Peyer's patch (tissue), 4 donors: ENCODE data around the gene EVA1A.

Experiments
- POLR2A ChIP-seq, 2 donors: fragments of 450-650 bp; IDR thresholded peaks; one replicate each; pipeline ENCODE4 v1.5.1; 2017; ENCODE audit warnings: antibody characterized with exemption in 2 of 2, mild to moderate bottlenecking in 2 of 2, moderate library complexity in 2 of 2
- TF ChIP-seq, protein P1 (sequence below), 6 experiments: fragments of 450-650 bp in 4 of 6; fragments of 200-600 bp in 2 of 6; sonication (generic) in 1 of 6; IDR thresholded peaks; one replicate each; pipeline ENCODE4 v1.5.1; 2017 to 2019; ENCODE audit warnings: antibody characterized with exemption in 6 of 6, mild to moderate bottlenecking in 3 of 6, moderate library complexity in 1 of 6

DNA sequence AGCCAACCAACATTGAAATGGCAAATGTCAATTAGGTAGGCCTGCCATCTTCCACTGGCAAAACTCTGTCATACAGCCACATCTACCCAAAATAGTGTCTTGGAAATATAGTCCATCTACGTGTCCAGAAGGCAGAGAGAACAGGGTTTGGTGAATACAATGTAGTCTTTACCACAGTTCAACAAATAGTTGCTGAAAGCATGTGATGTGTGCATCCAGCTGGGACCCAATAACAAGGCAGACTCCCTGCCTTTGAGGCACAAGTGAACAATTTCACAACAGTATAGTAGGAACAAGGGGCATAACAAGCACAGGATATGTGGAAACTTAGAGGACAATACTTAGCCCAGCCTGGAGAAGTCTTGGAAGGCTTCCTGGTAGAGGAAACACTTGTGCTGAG, 72.6 kb downstream of the EVA1A start:
- TF ChIP-seq, protein P1, sequence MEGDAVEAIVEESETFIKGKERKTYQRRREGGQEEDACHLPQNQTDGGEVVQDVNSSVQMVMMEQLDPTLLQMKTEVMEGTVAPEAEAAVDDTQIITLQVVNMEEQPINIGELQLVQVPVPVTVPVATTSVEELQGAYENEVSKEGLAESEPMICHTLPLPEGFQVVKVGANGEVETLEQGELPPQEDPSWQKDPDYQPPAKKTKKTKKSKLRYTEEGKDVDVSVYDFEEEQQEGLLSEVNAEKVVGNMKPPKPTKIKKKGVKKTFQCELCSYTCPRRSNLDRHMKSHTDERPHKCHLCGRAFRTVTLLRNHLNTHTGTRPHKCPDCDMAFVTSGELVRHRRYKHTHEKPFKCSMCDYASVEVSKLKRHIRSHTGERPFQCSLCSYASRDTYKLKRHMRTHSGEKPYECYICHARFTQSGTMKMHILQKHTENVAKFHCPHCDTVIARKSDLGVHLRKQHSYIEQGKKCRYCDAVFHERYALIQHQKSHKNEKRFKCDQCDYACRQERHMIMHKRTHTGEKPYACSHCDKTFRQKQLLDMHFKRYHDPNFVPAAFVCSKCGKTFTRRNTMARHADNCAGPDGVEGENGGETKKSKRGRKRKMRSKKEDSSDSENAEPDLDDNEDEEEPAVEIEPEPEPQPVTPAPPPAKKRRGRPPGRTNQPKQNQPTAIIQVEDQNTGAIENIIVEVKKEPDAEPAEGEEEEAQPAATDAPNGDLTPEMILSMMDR (IDR thresholded peaks at IDR 0.05), result no peak
- TF ChIP-seq POLR2A (IDR thresholded peaks at IDR 0.05), result no peak
